NCI-H2107 treated with DMSO at 0.1 percent for 48 hours (cell line): Measurements from ENCODE around the gene ZNF132.
A peak's percentile ranks its signal among the peaks of the same experiment; 100 is the strongest.
"Not testable (repeated sequence)": the region's sequence is repeated elsewhere in the genome, so short reads cannot be mapped to it uniquely, and the experiment has no call there.

Experiments used
- DNase-seq: peaks from one replicate; lab custom pipeline; 2025; ENCODE audit not compliant: unreplicated experiment; lab: John Stamatoyannopoulos, UW

The ZNF132 gene

DNA sequence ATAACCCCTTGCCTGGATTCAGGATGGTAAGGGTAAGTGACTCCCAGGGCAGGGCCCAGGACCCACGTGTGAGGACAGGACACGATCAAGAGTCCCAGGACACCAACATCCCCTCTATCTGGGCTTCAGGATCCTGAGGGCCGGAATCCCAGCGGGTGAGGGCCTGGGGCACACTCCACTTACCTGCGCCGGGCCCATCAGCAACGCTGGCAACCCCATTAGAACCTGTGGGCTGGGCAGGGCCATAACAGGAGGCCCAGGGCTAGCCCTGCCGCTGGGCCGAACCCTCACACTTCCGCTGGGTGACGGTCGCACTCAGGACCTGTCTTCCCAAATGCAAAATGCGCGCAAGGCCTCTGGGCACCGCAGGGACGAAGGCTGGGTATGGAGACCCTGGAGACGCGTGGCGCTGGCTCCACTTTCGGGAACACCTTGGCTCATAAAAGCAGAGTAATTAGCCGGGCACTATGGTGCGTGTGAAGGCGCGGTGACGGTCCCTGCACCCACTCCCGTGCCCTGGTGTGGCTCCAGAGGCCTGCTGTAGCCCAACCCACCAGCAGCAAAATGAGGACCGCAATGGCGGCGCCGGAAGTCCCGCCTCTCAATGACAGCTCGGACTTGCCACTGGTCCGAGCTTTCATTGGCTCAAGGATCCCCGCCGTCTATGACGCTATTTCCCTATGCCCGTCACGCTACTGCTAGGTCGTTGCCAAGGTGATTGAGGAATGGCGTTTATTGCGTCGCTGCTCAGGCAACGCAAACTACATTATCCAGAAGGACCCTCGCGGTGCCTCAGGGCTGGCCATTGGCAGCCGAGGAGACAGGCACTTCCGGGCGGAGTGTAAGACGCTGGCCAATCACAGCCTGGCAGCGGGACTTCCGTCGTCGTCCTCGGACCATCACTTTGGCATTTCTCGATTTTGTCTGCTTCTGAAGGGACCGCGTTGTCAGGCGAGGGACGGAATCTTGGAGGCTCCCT is at the start of gene ZNF132:
TSS of gene ZNF132 (minus strand) at position 578 of the 979 bp plus-strand sequence. CDS start at position 246, 332 bp downstream.
- no peak for DNase-seq

DNA sequence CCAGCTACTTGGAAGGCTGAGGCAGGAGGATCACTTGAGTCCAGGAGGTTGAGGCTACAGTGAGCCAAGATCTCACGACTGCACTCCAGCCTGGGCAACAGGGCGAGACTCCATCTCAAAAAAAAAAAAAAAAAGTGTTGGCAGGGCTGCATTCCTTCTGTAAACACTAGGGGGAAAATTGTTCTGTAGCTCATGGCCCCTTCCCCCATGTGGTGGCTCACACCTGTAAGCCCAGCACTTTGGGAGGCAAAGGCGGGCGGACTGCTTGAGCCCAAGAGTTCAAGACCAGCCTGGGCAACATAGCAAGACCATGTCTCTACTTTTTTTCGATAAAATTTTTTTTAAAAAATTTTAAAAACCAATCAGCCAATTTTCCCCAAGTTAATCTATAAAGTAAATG is 44.4 kb upstream of the ZNF132 start:
- DNase-seq = not testable (repeated sequence)

DNA sequence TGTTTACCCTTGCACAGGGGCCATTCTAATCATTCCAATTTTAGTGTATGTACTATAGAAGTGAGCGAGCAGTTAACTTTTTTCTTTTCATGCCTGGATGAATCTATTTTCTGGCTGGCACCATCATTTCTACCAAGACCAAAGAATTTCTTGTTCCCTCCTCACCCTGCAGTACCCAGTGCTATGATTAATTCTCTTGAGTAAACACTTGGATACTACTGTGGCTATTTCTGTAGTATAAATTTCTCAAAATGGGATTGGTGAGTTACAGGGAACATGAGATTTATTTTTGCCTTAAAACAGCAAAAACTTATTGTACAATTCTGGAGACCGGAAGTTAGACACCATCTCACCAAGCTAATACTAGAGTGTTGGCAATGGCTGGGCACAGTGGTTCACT is 43.8 kb upstream of the ZNF132 start:
- DNase-seq = no peak

DNA sequence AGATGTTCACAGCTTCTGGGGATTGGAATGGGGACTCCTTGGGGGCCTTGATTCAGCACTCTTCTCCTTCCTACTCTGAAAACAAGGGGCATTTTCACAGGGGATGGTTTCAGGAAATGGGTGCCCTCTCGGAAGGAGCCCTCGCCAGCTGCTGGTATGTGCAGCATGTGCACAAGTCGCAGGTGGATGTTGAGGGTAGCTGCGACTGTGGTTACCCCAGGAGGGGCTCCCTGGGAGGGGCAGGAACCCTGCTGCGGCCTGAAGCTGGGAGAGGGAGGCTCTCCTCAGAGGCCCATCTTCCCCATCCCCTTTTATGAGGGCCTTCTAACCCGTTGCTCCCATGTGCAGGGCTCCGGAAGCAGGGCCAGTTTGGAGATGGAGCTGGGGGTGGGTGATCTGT is 42.4 kb upstream of the ZNF132 start:
- DNase-seq = no peak

DNA sequence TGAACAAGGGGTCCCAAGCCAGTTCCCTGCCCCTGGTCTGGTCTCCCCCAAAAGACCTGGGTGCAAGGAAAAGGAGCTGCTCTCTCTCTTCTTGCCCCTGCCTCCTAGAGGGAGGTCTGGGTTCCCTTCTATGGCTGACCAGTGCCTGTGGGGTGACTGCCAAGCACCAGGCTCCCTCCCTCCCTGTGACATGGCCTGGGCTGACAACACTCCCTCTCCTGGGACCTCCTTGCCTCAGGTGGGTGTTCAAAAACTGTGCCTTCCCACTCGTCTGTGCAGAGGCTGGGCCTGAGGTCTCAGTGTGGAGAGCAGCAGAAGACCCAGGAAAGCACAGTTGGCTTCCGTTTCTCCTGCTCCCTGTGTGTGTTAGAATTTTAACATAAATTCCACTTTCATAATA is 40.9 kb upstream of the ZNF132 start:
- DNase-seq = no peak

DNA sequence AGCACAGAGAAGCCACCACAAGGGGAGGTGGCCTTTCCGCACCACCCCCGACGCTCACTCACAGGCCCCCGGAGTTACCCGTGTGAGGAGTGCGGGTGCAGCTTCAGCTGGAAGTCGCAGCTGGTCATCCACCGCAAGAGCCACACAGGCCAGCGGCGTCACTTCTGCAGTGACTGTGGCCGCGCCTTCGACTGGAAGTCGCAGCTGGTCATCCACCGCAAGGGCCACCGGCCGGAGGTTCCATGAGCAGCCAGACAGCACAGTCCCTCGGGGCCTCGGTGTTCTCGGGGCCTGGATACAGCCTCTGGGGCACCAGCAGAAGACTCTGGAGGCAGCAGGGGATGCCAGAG is 40.5 kb upstream of the ZNF132 start:
- no peak for DNase-seq

DNA sequence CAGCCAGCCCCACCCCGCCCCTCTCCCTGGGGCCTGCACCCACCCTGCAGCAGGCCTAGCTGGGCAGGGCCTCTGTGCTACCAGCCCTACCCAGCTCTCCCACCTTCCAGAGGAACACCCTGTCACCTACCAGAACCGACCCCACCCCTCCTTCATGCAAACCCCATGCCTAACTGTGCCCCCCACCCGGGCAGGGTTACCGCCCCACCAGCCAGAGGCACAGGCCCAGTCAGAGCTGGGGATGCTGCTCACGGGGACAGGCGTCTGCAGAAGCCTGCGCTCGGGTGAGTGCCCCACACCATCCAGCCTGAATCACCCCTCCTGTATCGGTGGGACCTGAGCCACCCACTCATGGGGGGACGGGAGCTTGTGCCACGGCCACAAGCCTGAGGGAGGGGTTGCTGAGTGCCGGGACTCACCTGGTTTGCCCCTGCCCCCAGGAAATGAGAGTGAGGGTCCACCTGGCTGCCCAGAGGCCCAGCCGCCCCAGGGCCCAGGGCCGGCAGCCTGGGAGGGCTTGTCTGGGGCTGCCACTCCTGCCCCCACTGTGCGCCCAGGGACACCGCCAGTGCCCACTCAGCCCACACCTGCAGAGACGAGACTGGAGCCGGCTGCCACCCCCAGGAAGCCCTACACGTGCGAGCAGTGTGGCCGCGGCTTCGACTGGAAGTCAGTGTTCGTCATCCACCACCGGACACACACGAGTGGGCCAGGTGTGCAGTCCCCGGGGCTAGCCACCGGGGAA is 40.0 kb upstream of the ZNF132 start:
- no peak for DNase-seq

DNA sequence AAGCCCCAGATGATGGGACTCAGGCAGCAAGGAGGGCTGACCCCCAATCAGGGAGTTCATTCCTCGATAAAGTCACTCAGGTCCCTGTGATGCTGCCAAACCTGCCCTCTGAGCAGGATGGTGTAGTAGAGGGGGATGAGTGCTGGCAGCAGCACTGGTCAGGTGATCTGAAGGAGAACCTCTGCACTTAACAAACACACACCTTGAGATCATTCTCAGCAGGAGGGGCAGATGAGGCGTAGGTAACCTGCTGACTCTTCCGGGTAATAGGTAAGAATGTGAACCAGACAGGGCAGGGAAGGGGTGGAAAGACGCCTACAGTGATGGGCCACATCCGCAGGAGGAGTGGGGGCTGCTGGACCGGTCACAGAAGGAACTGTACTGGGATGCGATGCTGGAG is 39.4 kb upstream of the ZNF132 start:
- no peak for DNase-seq

DNA sequence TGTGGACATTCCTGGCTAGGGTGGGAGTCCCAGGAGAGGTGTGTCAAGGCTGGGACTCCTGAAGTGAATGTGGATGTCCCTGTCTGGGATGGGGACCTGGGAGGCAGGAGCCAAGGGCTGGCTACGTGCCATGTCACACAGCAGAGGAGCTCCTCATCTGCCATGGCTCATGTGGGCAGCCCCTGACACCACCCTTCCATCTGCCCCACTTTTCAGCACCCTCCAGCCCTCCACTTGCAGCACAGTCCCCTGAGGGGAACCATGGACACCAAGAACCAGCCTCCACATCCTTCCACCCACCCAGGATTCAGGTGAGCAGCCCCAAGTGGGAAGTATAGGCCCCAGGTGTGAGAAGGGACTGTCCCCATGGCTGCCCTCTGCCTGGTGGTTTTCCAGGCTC is 37.9 kb upstream of the ZNF132 start:
- DNase-seq = no peak

DNA sequence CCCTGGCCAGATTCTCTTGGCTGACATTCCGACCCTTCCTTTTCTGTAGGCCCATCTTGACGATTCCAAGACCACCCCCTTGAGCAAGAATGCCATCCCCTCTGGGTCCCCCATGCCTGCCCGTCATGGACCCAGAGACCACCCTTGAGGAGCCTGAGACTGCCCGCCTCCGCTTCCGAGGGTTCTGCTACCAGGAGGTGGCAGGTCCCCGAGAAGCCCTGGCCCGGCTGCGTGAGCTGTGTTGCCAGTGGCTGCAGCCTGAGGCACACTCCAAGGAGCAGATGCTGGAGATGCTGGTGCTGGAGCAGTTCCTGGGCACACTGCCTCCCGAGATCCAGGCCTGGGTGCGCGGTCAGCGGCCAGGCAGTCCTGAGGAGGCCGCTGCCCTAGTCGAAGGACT is 37.2 kb upstream of the ZNF132 start:
- DNase-seq = no peak

DNA sequence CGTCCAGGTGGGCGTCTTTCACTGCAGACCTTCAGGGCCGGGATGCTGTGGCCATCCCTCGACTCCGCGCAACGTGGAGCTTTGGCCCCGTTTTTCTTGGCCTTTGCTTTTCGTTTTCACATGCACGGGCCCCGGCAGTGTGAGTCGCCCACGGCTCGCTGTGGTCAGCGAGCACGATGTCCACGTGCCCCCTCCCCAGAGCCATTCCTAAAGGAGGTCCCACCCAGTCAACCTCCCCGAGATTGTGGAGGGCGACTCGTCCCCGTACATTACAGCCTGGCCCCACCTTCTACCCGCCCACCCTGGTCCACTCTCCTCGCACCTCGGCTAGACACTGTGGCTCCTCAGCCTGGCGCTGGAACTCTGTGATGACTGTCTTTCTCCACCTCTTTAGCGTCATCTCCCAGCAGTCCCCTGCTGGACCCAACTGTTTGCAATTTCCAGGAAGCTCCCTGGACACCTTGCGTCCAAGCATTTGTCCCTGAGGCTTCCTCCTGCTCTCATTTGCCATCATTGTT is 36.6 kb upstream of the ZNF132 start:
- DNase-seq = no peak

DNA sequence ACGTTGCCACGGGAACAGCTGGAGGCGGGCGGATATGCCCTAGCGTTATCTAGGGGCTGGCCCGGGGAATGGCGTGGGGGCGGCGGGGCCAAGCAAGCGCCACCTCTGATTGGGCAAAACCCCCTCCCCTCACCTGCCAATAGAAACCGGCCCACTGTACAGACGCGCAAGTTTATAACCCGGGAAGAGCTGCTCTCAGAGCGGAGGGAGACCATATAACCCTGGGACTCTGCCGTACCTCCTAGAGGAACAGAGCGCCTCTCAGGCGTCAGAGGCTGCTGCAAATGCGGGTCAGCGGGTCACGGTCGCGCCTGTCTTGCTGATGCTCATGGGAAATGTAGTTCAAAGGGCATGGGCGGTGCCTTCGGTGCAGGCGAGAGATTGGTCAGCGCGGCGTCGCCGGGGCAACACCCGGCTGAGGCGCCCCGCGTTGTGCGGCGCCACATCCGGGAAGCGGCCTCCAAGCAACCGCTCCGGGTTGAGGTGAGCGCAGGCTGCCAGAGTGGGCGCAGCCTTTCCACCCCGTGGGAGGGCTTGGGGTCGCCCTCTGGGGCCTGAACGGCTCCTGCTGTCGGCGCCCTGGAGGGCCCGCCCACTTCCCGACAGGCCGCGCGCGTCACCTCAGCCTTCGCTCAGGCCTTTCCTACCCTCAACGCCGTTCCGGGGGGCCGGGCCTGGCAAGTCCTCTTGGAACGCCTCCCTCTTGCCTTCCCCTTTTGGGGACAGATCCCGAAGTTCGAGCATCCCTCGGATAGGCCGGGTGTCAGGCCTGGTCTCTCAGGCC is 36.0 kb upstream of the ZNF132 start, which contains the start of gene ZNF446:
TSS of gene ZNF446 (plus strand) at position 639 of the 784 bp plus-strand sequence. CDS start 867 bp downstream, outside the sequence.
- peak; percentile 82 for DNase-seq

DNA sequence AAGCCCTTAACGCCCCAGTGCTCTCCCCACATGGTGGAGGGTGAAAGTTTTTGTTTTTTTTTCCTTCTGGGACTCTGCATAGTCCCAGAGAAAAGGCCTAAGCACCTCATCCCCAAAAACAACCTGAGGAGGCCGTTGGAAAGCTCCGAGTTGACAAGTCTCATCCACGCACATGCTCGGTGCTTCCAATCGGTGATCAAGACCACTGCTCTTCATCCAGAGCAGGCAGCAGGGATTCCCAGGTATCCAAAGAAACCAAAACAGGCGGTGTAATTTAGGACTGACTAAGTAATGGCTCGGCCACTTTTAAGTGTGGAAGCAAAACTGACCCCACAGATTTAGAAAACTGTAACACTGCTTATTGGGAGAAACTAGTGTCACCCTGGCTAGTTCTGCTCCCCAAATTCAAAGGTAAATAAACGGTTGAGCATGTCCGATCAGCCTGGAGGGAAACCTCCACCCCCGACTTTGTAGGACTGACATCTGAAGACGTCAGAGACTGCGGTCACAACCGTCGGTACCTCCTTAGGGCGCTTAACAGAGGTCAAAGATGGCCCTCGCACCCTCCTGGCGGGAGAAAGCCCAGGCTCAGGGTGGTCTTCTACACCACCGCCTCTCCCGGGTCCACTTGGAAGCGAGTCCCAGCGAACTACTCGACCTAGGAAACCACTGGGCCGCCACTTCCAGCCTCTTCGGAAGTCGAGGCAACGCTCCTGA is 35.2 kb upstream of the ZNF132 start:
- DNase-seq = no peak

DNA sequence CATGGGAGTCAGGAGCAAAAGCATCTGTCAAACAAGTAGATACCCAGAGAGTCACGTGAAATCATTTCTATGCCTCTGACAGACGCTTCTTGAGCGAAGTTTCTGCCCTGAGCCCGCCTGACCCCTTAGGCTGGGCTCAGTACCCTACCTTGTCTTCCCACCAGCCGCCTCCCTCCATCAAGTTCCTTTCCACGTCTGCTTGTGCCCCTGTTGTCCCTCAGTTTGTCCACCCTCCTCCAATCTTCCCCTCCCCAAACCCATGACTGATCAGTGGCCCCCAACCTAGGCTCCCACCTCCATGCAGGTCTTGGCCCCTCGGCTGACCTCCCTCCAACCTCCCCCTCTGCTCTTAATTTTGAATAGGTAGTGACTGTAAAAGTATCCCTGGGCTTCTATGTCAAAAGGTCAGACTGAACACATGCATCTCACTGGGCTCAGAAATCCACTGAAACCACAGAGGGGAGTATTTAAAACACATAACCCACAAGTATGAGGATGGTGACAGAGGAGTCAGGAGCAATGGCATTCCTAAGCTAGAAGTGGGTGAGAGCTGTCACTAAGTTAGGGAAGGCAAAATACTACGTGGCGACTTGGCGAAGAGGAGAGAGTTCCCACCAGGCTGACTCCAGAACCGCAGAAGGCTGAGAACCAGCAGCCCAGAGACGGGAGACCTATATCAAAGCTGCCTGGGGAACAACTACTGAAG is 34.5 kb upstream of the ZNF132 start:
- no peak for DNase-seq

DNA sequence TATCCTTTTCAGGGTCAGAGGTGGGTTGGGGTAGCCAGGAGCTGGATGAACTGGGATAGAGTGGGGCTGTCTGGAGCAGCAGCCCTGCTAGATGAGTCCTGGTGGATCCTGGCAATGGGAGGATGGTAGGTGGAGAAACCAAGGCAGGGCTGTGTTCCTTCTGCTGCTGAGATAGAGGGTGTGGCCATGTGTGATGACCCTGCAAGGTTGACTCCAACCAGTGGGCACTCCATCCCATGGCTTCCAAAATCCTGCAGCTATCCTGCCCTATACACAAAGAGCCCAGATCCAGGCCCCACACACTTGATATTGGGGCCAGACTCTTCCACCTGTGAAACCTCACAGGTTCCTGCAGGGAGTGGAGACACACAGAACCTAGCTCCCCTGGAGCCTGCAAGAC is 33.8 kb upstream of the ZNF132 start:
- no peak for DNase-seq

DNA sequence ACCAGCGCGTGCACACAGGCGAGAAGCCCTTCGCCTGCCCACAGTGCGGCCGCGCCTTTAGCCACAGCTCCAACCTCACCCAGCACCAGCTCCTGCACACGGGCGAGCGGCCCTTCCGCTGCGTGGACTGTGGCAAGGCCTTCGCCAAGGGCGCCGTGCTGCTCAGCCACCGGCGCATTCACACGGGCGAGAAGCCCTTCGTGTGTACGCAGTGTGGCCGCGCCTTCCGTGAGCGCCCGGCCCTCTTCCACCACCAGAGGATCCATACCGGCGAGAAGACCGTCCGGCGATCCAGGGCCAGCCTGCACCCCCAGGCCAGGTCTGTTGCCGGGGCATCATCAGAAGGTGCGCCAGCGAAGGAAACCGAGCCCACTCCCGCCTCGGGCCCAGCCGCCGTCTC is 31.8 kb upstream of the ZNF132 start:
- no peak for DNase-seq

DNA sequence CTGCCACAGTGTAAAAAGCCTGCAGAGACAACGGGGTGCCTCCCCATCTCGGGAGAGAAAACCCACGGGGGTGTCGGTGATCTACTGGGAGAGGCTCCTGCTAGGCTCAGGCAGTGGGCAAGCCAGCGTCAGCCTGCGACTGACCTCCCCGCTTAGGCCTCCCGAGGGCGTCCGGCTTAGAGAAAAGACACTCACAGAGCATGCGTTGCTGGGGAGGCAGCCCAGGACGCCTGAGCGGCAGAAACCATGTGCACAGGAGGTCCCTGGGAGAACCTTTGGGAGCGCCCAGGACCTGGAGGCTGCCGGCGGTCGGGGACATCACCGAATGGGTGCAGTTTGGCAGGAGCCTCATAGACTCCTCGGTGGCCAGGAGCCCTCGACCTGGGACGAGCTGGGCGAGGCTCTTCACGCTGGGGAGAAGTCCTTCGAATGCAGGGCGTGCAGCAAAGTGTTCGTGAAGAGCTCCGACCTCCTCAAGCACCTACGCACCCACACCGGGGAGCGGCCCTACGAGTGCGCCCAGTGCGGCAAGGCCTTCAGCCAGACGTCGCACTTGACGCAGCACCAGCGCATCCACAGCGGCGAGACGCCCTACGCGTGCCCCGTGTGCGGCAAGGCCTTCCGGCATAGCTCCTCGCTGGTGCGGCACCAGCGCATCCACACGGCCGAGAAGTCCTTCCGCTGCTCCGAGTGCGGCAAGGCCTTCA is 31.0 kb upstream of the ZNF132 start:
- not testable (repeated sequence) for DNase-seq

DNA sequence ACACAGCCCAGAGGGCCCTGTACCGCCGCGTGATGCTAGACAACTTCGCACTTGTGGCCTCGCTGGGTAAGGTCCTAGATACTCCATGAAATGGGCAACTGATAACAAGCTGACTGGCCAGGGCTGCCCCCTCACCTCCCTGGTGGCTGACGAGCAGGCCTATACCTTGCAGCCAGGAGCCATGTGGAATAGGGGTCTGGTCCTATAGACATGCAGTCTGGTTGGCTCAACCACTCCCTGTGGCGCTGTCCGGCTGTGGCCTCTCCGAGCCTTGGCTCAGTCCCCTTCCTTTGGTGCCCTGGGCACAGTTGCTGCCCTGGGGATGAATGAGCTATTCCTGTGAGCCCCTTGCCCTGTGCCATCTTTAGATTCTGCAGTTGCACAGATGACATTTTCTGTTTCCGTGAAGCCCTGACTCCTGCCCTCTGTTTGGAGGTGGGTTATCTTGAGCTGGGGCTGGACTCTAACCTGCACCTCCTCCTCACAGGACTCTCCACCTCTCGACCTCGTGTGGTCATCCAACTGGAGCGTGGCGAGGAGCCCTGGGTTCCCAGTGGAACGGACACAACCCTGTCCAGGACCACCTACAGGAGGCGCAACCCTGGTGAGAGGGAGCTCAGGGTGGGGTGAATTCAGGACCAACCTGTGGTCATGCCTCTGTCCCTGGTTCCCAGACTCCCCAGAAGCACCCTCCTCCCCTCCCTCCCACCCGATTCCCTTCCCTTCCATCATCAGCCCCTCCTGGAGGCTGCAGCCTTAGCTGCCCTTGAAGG is 29.5 kb upstream of the ZNF132 start:
- DNase-seq = no peak
